T47D (cell line): Measurements from ENCODE around the gene FAM89A.
"Not testable (repeated sequence)": the region's sequence is repeated elsewhere in the genome, so short reads cannot be mapped to it uniquely, and the experiment has no call there.

Source experiments
- DNase-seq, 2 experiments: peaks; one replicate each; pipeline versions ENCODE4 v3.0.0 to v3.0.0-alpha.2; 2011 to 2012; ENCODE audit warnings: low read depth in 1 of 2, low spot score in 1 of 2
- JUND ChIP-seq: IDR thresholded peaks from 2 replicates; pipeline ENCODE4 v1.6.1; 2012; ENCODE audit warnings: low read depth
- in situ Hi-C: cut with HindIII; loops from 2 replicates; pipeline ENCODE4 v1.10.0; 2016; ENCODE audit warnings: low sequenced_read_pairs, low pct_unique_long_range_greater_than_20kb

Gene FAM89A

DNA sequence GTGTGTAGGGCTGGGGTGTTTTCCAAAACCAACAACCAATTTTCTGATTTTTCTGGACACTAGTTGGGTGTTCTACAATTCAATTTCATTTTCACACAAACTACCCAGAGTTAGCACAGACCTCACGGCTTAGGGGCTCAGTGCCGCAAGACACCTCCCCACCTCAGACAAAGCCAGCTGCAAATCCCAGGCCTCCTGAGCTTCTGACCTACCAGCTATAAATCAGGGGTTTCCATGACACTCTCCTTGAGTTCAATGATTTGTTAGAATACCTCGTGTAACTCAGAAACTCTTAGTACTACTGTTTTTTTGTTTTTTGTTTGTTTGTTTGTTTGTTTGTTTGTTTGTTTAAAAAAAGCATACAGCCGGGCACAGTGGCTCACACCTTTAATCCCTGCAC lies 28.7 kb upstream of the FAM89A start:
- DNase-seq, result no peak
- no peak for TF ChIP-seq JUND
- in situ Hi-C loops, result no loop called here

DNA sequence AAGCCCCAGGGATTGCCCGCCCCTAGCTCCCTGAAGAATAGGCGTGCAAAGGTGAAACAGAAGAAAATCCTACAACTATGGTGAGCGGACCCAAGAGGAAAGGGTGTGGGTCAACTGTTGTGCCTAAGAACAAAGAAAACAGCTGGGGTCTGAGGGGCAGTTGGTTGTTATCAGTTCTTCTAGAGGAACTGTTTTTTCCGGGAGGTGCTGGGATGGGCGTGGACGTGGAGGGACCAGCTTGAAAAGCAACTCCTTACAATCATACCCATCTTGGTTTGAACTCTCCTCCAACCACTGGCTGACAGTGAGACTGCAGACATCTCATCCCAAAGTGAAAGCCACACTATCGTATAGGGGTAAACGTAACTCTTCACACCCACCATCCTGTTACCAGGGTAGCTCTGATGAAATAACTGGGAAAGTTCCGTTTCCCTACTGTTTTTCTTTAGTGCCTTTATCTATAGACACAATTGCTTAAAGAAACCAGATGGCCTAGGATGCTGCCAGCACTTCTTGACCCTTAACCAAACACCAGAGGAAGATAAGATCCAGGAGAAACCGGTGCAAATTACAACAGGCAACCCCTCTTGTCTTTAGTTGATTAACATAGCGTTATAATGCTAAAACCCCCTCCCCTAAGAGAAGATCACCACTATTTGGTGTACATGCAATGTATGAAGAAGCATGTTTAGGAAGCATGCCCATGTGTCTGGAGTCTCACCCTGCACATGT lies 25.6 kb upstream of the FAM89A start:
- DNase-seq, result no peak
- in situ Hi-C loops, result no loop called here
- TF ChIP-seq JUND, result no peak

DNA sequence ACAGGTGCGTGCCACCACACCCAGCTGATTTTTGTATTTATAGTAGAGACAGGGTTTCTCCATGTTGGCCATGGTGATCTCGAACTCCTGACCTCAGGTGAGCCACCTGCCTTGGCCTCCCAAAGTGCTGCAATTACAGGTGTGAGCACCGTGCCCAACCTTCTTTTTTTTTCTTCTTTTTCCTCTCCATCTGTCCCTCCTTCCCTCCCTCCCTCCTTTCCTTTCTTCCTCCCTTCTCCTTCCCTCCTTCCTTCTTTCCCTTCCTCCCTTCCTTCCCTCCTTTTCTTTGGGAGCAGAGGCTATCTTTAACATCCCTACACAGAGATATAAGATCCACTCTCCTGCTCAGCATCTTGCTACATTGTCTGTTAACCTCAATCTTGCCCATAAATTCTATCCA lies 24.4 kb upstream of the FAM89A start:
- no peak for DNase-seq
- no peak for TF ChIP-seq JUND
- in situ Hi-C loops, result no loop called here

DNA sequence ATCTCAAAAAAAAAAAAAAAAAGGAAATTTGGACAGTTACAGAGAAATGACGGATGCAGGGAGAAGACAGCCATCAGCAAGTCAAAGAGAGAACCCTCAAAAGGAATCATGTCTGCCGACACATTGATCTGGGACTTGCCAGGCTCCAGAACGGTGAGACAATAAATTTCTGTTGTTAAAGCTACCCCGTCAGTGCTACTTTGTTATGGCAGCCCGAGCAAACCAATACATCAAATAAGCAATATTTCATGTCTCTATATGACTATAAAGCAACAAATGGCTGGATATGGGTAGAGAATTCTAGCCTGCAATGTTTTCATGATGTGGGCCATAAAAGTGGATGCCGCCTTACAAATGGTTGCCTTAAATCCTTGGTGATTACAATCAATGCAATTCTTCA lies 23.3 kb upstream of the FAM89A start:
- no peak for DNase-seq
- in situ Hi-C loops, result no loop called here
- no peak for TF ChIP-seq JUND

DNA sequence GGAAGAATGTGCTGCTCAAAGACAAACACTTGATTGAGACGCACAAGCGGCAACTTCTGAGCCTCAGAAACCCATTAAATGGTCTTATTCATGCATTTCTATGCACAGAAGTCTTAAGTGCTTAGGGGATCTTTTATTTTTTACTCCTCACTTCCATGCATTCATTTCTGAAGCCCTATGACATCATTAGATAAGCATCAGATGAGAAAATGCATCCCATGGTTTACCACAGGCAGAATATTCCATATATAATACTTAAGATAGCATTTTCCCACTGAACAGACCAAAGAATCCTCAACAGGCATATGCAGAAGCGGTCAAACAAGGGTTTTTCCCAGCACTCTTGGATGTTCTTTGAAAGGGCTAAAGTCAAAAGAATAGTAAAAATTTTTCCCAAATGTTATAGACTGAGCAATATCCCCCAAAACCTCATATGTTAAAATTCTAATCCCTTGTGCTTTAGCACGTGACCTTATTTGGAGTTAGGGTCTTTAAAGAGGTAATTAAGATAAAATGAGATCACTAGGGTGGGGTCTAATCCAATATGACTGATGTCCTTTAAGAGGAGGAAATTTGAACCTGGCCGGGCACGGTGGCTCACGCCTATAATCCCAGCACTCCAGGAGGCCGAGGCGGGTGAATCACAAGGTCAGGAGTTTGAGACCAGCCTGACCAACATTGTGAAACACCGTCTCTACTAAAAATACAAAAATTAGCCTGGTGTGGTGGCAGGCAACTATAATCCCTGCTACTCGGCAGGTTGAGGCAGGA lies 22.6 kb upstream of the FAM89A start:
- in situ Hi-C loops, result no loop called here
- DNase-seq, result no peak
- no peak for TF ChIP-seq JUND

DNA sequence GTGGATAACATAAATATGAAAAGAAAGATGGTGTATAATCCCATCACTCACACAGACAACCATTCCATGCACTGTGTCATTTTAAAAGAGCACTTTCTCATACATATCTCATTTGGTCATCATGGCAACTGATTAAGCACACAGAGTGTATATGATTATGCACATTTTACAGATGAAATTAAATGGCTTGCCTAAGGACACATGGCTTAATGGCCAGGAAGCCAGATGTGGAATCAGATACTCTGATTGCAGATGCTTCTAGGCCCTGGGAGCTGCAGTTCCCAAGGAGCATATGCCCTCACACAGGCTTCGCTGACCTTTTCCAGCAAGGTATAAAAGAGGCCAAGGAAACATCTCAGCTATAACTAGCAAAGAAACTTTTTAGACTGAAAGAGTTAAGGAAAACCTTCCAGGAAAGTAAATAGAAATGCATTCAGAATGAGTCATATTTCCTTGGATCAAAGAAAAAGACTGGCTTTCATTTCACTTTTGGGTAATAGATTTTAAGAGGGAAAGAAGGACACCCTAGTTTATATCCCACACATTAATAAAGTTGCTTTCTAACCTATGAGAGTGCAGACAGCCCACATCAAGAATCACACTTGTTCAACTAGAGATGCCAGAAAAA lies 19.6 kb upstream of the FAM89A start:
- no peak for DNase-seq
- TF ChIP-seq JUND, result no peak
- in situ Hi-C loops, result no loop called here

DNA sequence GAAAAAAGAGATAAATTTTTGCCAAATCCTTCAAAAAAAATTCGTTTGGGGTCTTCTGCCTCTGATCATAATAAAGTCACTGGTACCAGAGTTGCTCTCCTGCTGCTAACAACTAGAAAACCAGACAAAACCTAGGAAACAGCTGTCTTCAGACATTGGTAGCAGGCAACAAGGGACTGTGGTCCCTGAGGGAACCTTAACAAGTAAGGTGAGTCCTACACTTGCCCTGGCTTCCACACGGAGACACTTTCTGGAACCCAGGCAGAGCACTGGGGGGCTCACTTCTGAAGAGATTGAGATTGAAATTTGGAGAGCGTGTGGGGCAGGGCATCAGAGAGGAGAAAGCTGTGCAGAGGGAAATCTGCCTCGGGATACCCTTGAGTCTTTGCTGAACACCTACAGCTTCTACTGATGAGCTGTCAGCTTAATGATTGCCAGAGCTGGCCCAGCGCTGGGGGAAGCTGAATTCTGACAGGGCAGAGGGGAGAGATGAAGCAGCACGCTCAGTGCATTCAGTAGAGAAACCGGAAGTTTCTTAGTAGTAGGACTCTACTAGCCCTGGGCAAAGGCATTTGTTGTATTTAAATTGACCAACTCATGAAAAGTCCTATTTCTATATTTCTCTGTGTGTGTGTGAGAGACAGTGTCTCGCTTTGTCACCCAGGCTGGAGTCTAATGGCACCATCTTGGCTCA lies 18.5 kb upstream of the FAM89A start:
- in situ Hi-C loops, result no loop called here
- no peak for DNase-seq
- TF ChIP-seq JUND, result no peak

DNA sequence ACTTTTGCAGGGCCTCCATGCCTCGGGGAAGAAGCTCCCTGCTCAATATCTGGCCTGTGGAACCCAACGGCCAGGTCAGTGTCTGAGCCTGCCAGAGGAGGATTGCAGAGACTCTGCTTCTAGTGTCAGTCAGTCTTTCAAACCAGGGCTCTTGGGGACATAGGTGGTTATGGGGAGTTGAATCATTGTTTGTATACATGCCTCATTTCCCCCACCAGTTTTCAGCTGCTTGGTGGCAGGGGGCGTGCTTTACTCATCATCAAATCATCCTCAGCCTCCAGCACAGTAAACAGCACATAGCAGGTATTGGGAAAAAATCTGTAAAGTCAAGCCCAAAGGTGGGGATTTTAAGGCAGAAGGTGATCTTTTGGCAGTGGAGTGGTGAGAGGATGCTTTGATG lies 17.4 kb upstream of the FAM89A start:
- TF ChIP-seq JUND, result no peak
- in situ Hi-C loops, result no loop called here
- no peak for DNase-seq

DNA sequence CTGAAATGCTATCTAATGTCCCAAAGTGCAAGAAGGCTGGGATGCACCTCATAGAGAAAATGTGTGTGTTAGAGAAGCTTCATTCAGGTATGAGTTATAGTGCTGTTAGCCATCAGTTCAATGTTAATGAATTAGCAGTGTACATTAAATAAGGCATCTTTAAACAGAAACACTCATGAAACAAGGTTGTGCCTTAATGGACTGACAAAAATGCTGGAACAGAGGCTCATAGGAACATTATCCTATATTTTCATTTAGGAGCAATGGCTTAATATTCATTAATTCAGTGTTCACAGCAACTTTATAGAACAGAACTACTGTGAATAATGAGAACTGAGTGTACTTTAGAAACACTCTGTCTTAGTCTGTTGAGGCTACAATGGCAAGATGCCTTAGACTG lies 15.2 kb upstream of the FAM89A start:
- DNase-seq, result no peak
- in situ Hi-C loops, result no loop called here
- no peak for TF ChIP-seq JUND

DNA sequence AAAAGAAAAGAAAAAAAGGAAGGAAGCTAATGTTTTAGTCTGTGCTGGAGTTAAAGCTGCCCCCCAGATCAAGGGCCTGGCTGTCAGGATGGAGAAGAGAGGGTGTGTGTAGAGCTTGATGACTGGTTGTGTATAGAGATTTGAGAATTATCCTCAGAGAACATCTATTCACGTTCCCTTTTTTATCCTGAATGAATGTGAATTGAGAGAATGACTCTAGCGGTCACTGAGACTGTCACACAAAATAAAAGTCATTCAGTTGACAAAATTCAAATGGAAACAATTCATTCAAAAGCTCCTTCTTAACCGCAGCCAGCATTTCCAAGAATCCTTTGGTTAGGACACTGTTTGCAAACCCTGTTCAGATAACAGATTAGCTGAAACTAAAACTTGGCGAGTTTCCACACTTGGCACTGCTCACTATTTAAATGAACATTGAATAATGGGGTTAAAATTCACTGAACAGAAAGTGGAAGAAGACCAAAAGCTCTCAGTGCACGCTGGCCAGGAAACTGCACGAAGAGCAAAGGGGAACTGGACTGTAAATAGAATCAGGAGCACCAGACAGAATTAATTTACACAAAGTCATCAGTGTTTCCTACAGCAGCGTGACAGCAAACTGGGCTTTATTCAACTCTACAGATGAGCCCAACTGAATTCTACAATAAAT lies 13.6 kb upstream of the FAM89A start:
- peak in 1 of 2 experiments; percentile 16 for DNase-seq
- TF ChIP-seq JUND, result no peak
- in situ Hi-C loops, result no loop called here

DNA sequence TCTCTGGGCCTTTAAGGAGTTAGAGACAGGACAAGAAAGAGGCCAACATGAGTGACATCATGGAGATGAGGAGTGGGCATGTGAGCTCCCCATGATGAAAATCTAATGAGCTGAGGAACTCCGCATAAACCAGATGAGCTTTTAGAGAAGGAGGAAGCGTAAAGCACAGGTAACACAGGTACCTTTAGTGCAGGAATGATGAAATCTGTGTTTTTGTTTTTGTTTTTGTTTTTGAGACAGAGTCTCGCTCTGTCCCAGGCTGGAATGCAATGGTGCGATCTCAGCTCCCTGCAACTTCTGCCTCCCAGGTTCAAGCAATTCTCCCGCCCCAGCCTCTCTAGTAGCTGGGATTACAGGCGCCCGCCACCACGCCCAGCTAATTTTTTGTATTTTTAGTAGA lies 12.7 kb upstream of the FAM89A start:
- no peak for DNase-seq
- in situ Hi-C loops, result no loop called here
- TF ChIP-seq JUND, result no peak

DNA sequence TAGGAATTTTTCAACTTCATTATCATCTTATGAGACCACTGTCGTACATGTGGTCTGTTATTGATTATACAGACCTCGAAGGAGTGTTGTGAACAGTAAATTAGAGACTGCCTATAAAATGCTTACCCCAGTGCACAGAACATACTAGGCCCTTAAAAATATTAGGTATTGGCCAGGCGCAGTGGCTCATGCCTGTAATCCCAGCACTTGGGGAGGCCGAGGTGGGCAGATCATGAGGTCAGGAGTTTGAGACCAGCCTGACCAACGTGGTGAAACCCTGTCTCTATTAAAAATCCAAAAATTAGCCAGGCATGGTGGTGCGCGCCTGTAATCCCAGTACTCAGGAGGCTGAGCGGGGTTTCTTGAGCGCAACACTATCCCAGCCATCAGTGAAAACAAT lies 10.9 kb upstream of the FAM89A start:
- DNase-seq, in situ Hi-C loops: not testable (repeated sequence)
